Calu3 (cell line): Measurements from ENCODE around the gene F3. TPM values are rescaled to one million over a fixed set of nuclear protein-coding genes. Genes with fewer than 3 reads are reported as not detected.

Experiments
- BruUV-seq: library from RNA; stranded (reverse); fragments of 400-500 nt; replicated peaks from 2 replicates; lab custom pipeline; 2021; lab: Mats Ljungman, UMichigan
- CTCF ChIA-PET: fragments of 300-600 bp; sonication (Branson Sonifier 250); formaldehyde crosslinking; loops from one replicate; lab custom pipeline; 2022; ENCODE audit warnings: antibody characterized with exemption; lab: Charles Lee
- DNase-seq: peaks from one replicate; pipeline ENCODE4 v3.0.0; 2022
- H3K27ac Mint-ChIP-seq: one replicate; pipeline ENCODE4 v1.8.0; 2022; ENCODE audit warnings: mixed read lengths; ENCODE audit not compliant: unreplicated experiment
- H3K27me3 Mint-ChIP-seq: one replicate; pipeline ENCODE4 v1.8.0; 2022; ENCODE audit warnings: mixed read lengths; ENCODE audit not compliant: unreplicated experiment
- H3K36me3 Mint-ChIP-seq: one replicate; pipeline ENCODE4 v1.8.0; 2022; ENCODE audit warnings: mild to moderate bottlenecking, moderate library complexity, mixed read lengths; ENCODE audit not compliant: insufficient read depth, unreplicated experiment
- H3K4me1 Mint-ChIP-seq: one replicate; pipeline ENCODE4 v1.8.0; 2022; ENCODE audit warnings: mild to moderate bottlenecking, low read depth, mixed read lengths; ENCODE audit not compliant: unreplicated experiment
- H3K4me3 Mint-ChIP-seq: one replicate; pipeline ENCODE4 v1.8.0; 2022; ENCODE audit warnings: mild to moderate bottlenecking, low read depth, moderate library complexity, mixed read lengths; ENCODE audit not compliant: unreplicated experiment
- H3K9me3 Mint-ChIP-seq: one replicate; pipeline ENCODE4 v1.8.0; 2022; ENCODE audit warnings: low read depth, mixed read lengths; ENCODE audit not compliant: unreplicated experiment
- CTCF ChIP-seq: fragments of 200-600 bp; IDR thresholded peaks from one replicate; pipeline ENCODE4 v1.8.0; 2022; ENCODE audit warnings: antibody characterized with exemption; ENCODE audit not compliant: unreplicated experiment
- intact Hi-C: fragments of 100-400 bp; cut with micrococcal nuclease; formaldehyde crosslinking; loops from one replicate; pipeline ENCODE4 v1.10.0; 2022; ENCODE audit not compliant: unreplicated experiment
- total RNA-seq: library from RNA; stranded (reverse); gene quantifications from 2 replicates; pipeline ENCODE4 v1.2.3, GENCODE V29; 2022

Gene F3
- total RNA-seq, 1 experiment from 2014 or later: 344 TPM

- CTCF ChIA-PET: no interaction called here
- TF ChIP-seq CTCF: no peak
- no peak overlapping the region for H3K4me3 Mint-ChIP-seq
- intact Hi-C loops: no loop called here
- H3K4me1 Mint-ChIP-seq: no peaks in the 10 kb centered on the region
- no peak overlapping the region for H3K27ac Mint-ChIP-seq
- no peak for DNase-seq
- H3K9me3 Mint-ChIP-seq: no peaks in the 10 kb centered on the region
- BruUV-seq: no TSS peak
- no peaks in the 10 kb centered on the region for H3K27me3 Mint-ChIP-seq
- H3K36me3 Mint-ChIP-seq: peaks cover 20% of the 10 kb centered on the region
These were observed 39.6 kb downstream of the F3 start for GRCh38 chr1:94501935-94502334.

GRCh38 chr1:94501426-94501825 is 40.1 kb downstream of the F3 start:
- peaks cover 22% of the 10 kb centered on the region for H3K36me3 Mint-ChIP-seq

GRCh38 chr1:94496076-94496755 is 45.3 kb downstream of the F3 start:
- intact Hi-C loops: no loop called here
- TF ChIP-seq CTCF: no peak
- BruUV-seq: no TSS peak
- no peak overlapping the region for H3K27ac Mint-ChIP-seq
- no peaks in the 10 kb centered on the region for H3K9me3 Mint-ChIP-seq
- DNase-seq: no peak
- CTCF ChIA-PET: interaction anchor here (0.6 kb wide), 2 partner anchors 146 to 332 kb away, joined by 4 read pairs; no protein-coding TSS in a partner anchor
- no peaks in the 10 kb centered on the region for H3K4me1 Mint-ChIP-seq
- H3K4me3 Mint-ChIP-seq: no peak overlapping the region
- no peaks in the 10 kb centered on the region for H3K27me3 Mint-ChIP-seq
- H3K36me3 Mint-ChIP-seq: peaks cover 17% of the 10 kb centered on the region

More at GRCh38 chr1:94501426-94501825, 40.1 kb downstream of the F3 start:
- no peaks in the 10 kb centered on the region for H3K4me1 Mint-ChIP-seq
- no peak for DNase-seq
- no peak for TF ChIP-seq CTCF
- CTCF ChIA-PET: no interaction called here
- H3K27ac Mint-ChIP-seq: no peak overlapping the region
- BruUV-seq: no TSS peak
- H3K27me3 Mint-ChIP-seq: no peaks in the 10 kb centered on the region
- intact Hi-C loops: no loop called here
- H3K4me3 Mint-ChIP-seq: no peak overlapping the region
- H3K9me3 Mint-ChIP-seq: no peaks in the 10 kb centered on the region

- no peak for TF ChIP-seq CTCF
- Mint-ChIP-seq H3K4me1 (no peaks in the 10 kb centered on the region), H3K36me3 (peaks cover 4% of the 10 kb centered on the region), H3K4me3 (no peak overlapping the region), H3K27me3 (no peaks in the 10 kb centered on the region), H3K27ac (no peak overlapping the region), H3K9me3 (no peaks in the 10 kb centered on the region)
- no peak for DNase-seq
- intact Hi-C loops: no loop called here
- CTCF ChIA-PET: no interaction called here
- BruUV-seq: no TSS peak
These were observed 51.0 kb downstream of the F3 start for GRCh38 chr1:94490556-94490955.
